ENCODE data around the gene MROH2B.

DNA sequence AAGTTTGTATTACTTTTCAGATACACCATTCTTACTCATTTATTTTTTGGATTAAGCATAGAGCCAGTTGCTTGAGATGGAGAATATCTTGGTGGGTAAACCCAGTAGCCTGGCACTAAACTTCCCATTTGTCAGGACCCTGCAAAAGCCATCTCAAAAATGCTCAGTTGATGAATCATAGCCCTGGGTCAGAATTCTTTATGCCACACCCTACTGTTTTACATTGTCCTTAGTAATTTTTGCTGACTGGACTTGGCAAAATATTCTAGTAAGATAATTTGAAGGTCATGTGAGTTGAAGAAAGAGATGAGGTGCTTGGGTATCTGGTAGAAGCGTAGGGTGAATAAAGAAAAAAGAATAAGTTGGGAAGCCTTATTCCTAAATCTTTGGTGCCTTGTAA, 111.1 kb downstream of the MROH2B start:
- no peak for TF ChIP-seq GATA2 (IDR thresholded peaks at IDR 0.05; ENCODE audit: low read depth, low read length)
- no peak for TF ChIP-seq GATA3 (IDR thresholded peaks at IDR 0.05; ENCODE audit: low read depth, low read length)
